ENCODE data around the gene PABPN1L. TPM values are rescaled to one million over a fixed set of nuclear protein-coding genes. Genes with fewer than 3 reads are reported as not detected.
"Not testable (repeated sequence)": the region's sequence is repeated elsewhere in the genome, so short reads cannot be mapped to it uniquely, and the experiment has no call there.

PABPN1L gene
- total RNA-seq, 6 experiments from 2014 or later, result 0.37 TPM; not detected in 5

DNA sequence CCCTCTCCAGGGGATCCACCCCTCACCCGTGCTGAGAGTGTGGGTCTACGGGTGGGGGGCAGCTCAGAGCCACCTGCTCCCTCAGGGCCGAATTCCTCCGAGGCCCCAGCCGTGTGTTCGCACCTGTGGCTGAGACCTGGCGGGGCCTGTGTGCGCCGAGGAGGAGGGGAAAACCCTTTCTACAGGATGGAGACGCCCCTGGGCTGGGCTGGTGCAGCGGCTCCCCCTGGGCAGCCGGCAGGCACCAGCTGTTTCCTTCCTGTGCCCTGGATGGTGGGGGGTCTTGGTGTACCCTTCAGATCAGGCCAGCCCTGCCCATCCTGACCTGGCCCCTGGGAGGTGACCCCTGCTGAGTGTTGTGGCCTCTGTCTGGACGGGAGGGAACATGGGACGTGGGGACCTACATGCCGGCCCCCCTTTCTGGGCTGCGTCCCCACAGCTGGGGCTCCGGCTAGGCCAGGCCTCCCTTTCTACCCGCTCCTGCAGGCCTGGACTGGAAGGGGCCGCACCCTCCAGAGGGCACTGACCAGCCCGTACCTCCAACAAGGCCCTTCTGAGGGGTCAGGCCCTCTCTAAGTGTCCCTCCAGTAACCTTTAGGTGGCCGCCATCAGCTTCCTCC is 28.3 kb upstream of the PABPN1L start:
- TF ChIP-seq POLR2A (IDR thresholded peaks at IDR 0.05), result no peak
- Histone ChIP-seq H3K9me3 (no peaks in the 10 kb centered on the region), H3K36me3 (no peaks in the 10 kb centered on the region), H3K27me3 (no peaks in the 10 kb centered on the region), H3K4me3 (no peak overlapping the region), H3K27ac (no peak overlapping the region), H3K4me1 (no peaks in the 10 kb centered on the region)
- DNase-seq (no peak), ATAC-seq (no peak)
- no CpG with 5 or more reads among the region's 21 CpGs for WGBS (ENCODE audit: insufficient coverage, low coverage, low lambda C conversion rate, missing lambda C conversion rate)
- intact Hi-C loops (cut with DNase I), result no loop called here

GRCh38 chr16:88894266-88894665 is 27.8 kb upstream of the PABPN1L start:
- ATAC-seq; H3K27me3 ChIP-seq; H3K9me3 ChIP-seq; H3K27ac ChIP-seq; DNase-seq; H3K36me3 ChIP-seq; H3K4me3 ChIP-seq; H3K4me1 ChIP-seq; intact Hi-C loops (cut with DNase I): not testable (repeated sequence)
- WGBS (ENCODE audit: insufficient coverage, low coverage, low lambda C conversion rate, missing lambda C conversion rate), result 88% methylated on average over 4 of the region's 6 CpGs

GRCh38 chr16:88893127-88893968 is 26.9 kb upstream of the PABPN1L start:
- WGBS (ENCODE audit: insufficient coverage, low coverage, low lambda C conversion rate, missing lambda C conversion rate), result 74% methylated on average over 3 of the region's 19 CpGs
- H3K4me1 ChIP-seq, result no peaks in the 10 kb centered on the region
- no peaks in the 10 kb centered on the region for H3K9me3 ChIP-seq
- DNase-seq (no peak), ATAC-seq (no peak)
- TF ChIP-seq, protein P1, sequence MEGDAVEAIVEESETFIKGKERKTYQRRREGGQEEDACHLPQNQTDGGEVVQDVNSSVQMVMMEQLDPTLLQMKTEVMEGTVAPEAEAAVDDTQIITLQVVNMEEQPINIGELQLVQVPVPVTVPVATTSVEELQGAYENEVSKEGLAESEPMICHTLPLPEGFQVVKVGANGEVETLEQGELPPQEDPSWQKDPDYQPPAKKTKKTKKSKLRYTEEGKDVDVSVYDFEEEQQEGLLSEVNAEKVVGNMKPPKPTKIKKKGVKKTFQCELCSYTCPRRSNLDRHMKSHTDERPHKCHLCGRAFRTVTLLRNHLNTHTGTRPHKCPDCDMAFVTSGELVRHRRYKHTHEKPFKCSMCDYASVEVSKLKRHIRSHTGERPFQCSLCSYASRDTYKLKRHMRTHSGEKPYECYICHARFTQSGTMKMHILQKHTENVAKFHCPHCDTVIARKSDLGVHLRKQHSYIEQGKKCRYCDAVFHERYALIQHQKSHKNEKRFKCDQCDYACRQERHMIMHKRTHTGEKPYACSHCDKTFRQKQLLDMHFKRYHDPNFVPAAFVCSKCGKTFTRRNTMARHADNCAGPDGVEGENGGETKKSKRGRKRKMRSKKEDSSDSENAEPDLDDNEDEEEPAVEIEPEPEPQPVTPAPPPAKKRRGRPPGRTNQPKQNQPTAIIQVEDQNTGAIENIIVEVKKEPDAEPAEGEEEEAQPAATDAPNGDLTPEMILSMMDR (IDR thresholded peaks at IDR 0.05), result no peak
- no peak for TF ChIP-seq POLR2A (IDR thresholded peaks at IDR 0.05)
- H3K27ac ChIP-seq, result no peak overlapping the region
- H3K36me3 ChIP-seq, result no peaks in the 10 kb centered on the region
- H3K27me3 ChIP-seq, result no peaks in the 10 kb centered on the region
- intact Hi-C loops (cut with DNase I), result no loop called here
- H3K4me3 ChIP-seq, result no peak overlapping the region

- DNase-seq (no peak), ATAC-seq (no peak)
- no peaks in the 10 kb centered on the region for H3K36me3 ChIP-seq
- H3K27ac ChIP-seq, result no peak overlapping the region
- no peaks in the 10 kb centered on the region for H3K27me3 ChIP-seq
- H3K4me1 ChIP-seq, result no peaks in the 10 kb centered on the region
- 96% methylated on average over 4 of the region's 20 CpGs for WGBS (ENCODE audit: insufficient coverage, low coverage, low lambda C conversion rate, missing lambda C conversion rate)
- no peaks in the 10 kb centered on the region for H3K9me3 ChIP-seq
- intact Hi-C loops (cut with DNase I), result no loop called here
- H3K4me3 ChIP-seq, result no peak overlapping the region
- TF ChIP-seq POLR2A (IDR thresholded peaks at IDR 0.05), result no peak
- TF ChIP-seq, protein P1 (IDR thresholded peaks at IDR 0.05), result no peak
Measured at GRCh38 chr16:88892065-88892464, 25.6 kb upstream of the PABPN1L start.

GRCh38 chr16:88891083-88891482 is 24.6 kb upstream of the PABPN1L start:
- no peak for TF ChIP-seq POLR2A (IDR thresholded peaks at IDR 0.05)
- TF ChIP-seq, protein P1 (IDR thresholded peaks at IDR 0.05), result no peak
- intact Hi-C loops (cut with DNase I), result no loop called here
- ATAC-seq (no peak), DNase-seq (no peak)
- Histone ChIP-seq H3K4me1 (no peaks in the 10 kb centered on the region), H3K27ac (no peak overlapping the region), H3K4me3 (no peak overlapping the region), H3K9me3 (no peaks in the 10 kb centered on the region), H3K27me3 (no peaks in the 10 kb centered on the region), H3K36me3 (no peaks in the 10 kb centered on the region)
- 93% methylated on average over 12 of the region's 16 CpGs for WGBS (ENCODE audit: insufficient coverage, low coverage, low lambda C conversion rate, missing lambda C conversion rate)

- intact Hi-C loops (cut with DNase I); H3K36me3 ChIP-seq; H3K4me1 ChIP-seq; H3K27me3 ChIP-seq; H3K9me3 ChIP-seq; DNase-seq; H3K4me3 ChIP-seq; ATAC-seq; H3K27ac ChIP-seq: not testable (repeated sequence)
- 94% methylated on average over 22 of the region's 48 CpGs for WGBS (ENCODE audit: insufficient coverage, low coverage, low lambda C conversion rate, missing lambda C conversion rate)
Measured at GRCh38 chr16:88889702-88890352, 23.4 kb upstream of the PABPN1L start.

Data from right lobe of liver (tissue), 6 donors.